NCI-H2081 treated with DMSO at 0.1 percent for 48 hours (cell line): ENCODE data around the gene NDUFA11.
"Not testable (repeated sequence)": the region's sequence is repeated elsewhere in the genome, so short reads cannot be mapped to it uniquely, and the experiment has no call there.

Experiments used
- DNase-seq: peaks from one replicate; lab custom pipeline; 2025; lab: John Stamatoyannopoulos, UW

Gene NDUFA11

GRCh38 chr19:5857203-5858081 lies 46.1 kb downstream of the NDUFA11 start:
- no peak for DNase-seq

- DNase-seq: not testable (repeated sequence)
Observed at GRCh38 chr19:5855151-5855550, 48.4 kb downstream of the NDUFA11 start.

GRCh38 chr19:5854121-5854520 lies 49.5 kb downstream of the NDUFA11 start:
- DNase-seq: not testable (repeated sequence)

GRCh38 chr19:5851302-5851701 lies 52.3 kb downstream of the NDUFA11 start, which contains the start of gene FUT3:
Gene FUT3 (minus strand): TSS chr19:5851449.
- no peak for DNase-seq

- no peak for DNase-seq
Observed at GRCh38 chr19:5850743-5851293, 52.8 kb downstream of the NDUFA11 start.

GRCh38 chr19:5850189-5850588 lies 53.4 kb downstream of the NDUFA11 start:
- DNase-seq: no peak

- not testable (repeated sequence) for DNase-seq
Observed at GRCh38 chr19:5848621-5849020, 55.0 kb downstream of the NDUFA11 start.

- DNase-seq: not testable (repeated sequence)
Observed at GRCh38 chr19:5847846-5848245, 55.7 kb downstream of the NDUFA11 start.
